ENCODE data around the gene KIAA1671. TPM values are rescaled to one million over a fixed set of nuclear protein-coding genes. Genes with fewer than 3 reads are reported as not detected.

Gene KIAA1671
- total RNA-seq, 1 experiment from 2014 or later: 18.6 TPM

DNA sequence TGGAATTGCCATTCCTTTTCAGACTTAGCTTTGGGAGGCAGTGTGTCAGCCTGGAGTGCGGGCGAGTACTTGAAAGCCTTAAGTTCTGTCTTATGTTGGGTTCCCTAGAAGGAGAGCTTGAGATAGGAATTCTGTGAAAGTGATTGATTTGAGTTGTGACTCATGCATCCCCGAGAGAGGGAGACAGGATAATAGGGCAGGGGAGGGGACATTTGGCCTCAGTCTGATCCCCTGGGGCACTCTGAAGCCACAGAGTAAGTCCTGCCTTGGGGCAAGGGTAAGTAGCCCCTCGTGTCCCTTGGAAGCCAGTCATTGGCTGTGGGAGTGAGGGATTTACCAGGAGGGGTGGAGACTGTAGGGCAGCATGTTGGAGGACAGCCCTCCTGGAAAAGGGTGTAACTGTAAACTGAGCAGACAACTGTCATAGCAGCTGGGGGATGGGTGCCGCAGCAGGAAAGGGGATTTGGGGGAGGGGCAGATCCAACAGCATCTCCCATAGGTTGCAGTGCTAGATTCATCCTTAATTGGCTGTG is 44.0 kb downstream of the KIAA1671 start:
- no peak overlapping the region for H2AFZ ChIP-seq (ENCODE audit: low read length)

DNA sequence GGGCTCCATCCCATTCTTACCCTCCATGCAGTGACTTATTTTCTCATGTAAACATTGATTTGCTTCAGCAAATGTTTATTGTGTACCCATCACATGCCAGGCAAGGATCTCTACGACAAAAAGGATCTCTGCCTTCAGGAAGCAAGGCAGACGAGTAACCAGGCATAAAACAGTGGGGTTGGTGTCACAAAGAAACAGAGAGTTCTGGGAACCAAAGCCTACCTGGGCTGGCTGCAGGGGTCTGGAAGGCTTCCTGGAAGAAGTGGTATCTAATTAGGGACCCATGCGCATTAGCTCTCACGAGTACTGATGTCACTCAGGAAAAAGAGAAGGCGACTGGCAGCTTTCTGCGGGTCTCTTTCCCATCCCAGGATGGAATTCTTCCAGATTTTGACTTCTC is 44.5 kb downstream of the KIAA1671 start:
- no peak overlapping the region for H2AFZ ChIP-seq (ENCODE audit: low read length)
- H3K9ac ChIP-seq (ENCODE audit: low read length): peak overlapping the region; percentile 4; the same call in 1 of the 2 replicates
- POLR2A ChIA-PET (ENCODE audit: unreplicated experiment): interaction anchor here (0.7 kb wide), 1 partner anchor 11 kb away, joined by 4 read pairs; no protein-coding TSS in a partner anchor
- no TSS peak for BruUV-seq (replicated peaks)
- no peaks in the 10 kb centered on the region for H3K27me3 ChIP-seq (ENCODE audit: low read length)
- DNase-seq (no peak), ATAC-seq (no peak)
- no peaks in the 10 kb centered on the region for H3K9me2 ChIP-seq (replicated peaks; ENCODE audit: low read length)
- no peak overlapping the region for H3K4me3 ChIP-seq (ENCODE audit: low read length)
- peaks cover 54% of the 10 kb centered on the region for H3K79me2 ChIP-seq (ENCODE audit: low read length)
- no peaks in the 10 kb centered on the region for H3F3A ChIP-seq (ENCODE audit: low read length, unreplicated experiment)
- intact Hi-C loops (cut with micrococcal nuclease): no loop called here
- no peaks in the 10 kb centered on the region for H3K9me3 ChIP-seq (ENCODE audit: low read length)
- H3K27ac ChIP-seq (ENCODE audit: low read length): peak overlapping the region; percentile 74
- peak overlapping the region; percentile 55 for H3K4me2 ChIP-seq (ENCODE audit: low read length)
- CTCF ChIA-PET: no interaction called here
- H3K36me3 ChIP-seq (ENCODE audit: low read depth, low read length): no peaks in the 10 kb centered on the region
- no peaks in the 10 kb centered on the region for H4K20me1 ChIP-seq (ENCODE audit: low read length)
- peaks cover 53% of the 10 kb centered on the region for H3K4me1 ChIP-seq (ENCODE audit: insufficient read depth, low read length)
- TF ChIP-seq EZH2 (IDR thresholded peaks at IDR 0.05; ENCODE audit: low read length, unreplicated experiment): no peak
- TF ChIP-seq, protein P1, sequence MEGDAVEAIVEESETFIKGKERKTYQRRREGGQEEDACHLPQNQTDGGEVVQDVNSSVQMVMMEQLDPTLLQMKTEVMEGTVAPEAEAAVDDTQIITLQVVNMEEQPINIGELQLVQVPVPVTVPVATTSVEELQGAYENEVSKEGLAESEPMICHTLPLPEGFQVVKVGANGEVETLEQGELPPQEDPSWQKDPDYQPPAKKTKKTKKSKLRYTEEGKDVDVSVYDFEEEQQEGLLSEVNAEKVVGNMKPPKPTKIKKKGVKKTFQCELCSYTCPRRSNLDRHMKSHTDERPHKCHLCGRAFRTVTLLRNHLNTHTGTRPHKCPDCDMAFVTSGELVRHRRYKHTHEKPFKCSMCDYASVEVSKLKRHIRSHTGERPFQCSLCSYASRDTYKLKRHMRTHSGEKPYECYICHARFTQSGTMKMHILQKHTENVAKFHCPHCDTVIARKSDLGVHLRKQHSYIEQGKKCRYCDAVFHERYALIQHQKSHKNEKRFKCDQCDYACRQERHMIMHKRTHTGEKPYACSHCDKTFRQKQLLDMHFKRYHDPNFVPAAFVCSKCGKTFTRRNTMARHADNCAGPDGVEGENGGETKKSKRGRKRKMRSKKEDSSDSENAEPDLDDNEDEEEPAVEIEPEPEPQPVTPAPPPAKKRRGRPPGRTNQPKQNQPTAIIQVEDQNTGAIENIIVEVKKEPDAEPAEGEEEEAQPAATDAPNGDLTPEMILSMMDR (conservative IDR thresholded peaks at IDR 0.05; ENCODE audit: low read depth, low read length): no peak
- TF ChIP-seq EZH2phosphoT487 (IDR thresholded peaks at IDR 0.05; ENCODE audit: borderline replicate concordance, low read length): no peak

More for the DNA sequence above, 44.0 kb downstream of the KIAA1671 start:
- H3K9ac ChIP-seq (ENCODE audit: low read length): peak overlapping the region; percentile 4; the same call in 1 of the 2 replicates
- no peaks in the 10 kb centered on the region for H3K36me3 ChIP-seq (ENCODE audit: low read depth, low read length)
- peak; percentile 30 for ATAC-seq
- no peaks in the 10 kb centered on the region for H4K20me1 ChIP-seq (ENCODE audit: low read length)
- TF ChIP-seq EZH2 (IDR thresholded peaks at IDR 0.05; ENCODE audit: low read length, unreplicated experiment): no peak
- no peak for TF ChIP-seq EZH2phosphoT487 (IDR thresholded peaks at IDR 0.05; ENCODE audit: borderline replicate concordance, low read length)
- TF ChIP-seq, protein P1 (conservative IDR thresholded peaks at IDR 0.05; ENCODE audit: low read depth, low read length): no peak
- ChIA-PET POLR2A (ENCODE audit: unreplicated experiment) (interaction anchor here (0.7 kb wide), 1 partner anchor 11 kb away, joined by 4 read pairs; no protein-coding TSS in a partner anchor), CTCF (no interaction called here)
- H3K27me3 ChIP-seq (ENCODE audit: low read length): no peaks in the 10 kb centered on the region
- intact Hi-C loops (cut with micrococcal nuclease): no loop called here
- no peak overlapping the region for H3K4me3 ChIP-seq (ENCODE audit: low read length)
- peaks cover 55% of the 10 kb centered on the region for H3K4me1 ChIP-seq (ENCODE audit: insufficient read depth, low read length)
- no TSS peak for BruUV-seq (replicated peaks)
- no peaks in the 10 kb centered on the region for H3K9me3 ChIP-seq (ENCODE audit: low read length)
- H3K9me2 ChIP-seq (replicated peaks; ENCODE audit: low read length): no peaks in the 10 kb centered on the region
- H3K4me2 ChIP-seq (ENCODE audit: low read length): peak overlapping the region; percentile 55
- peak; percentile 75 for DNase-seq
- H3F3A ChIP-seq (ENCODE audit: low read length, unreplicated experiment): no peaks in the 10 kb centered on the region
- peaks cover 52% of the 10 kb centered on the region for H3K79me2 ChIP-seq (ENCODE audit: low read length)
- H3K27ac ChIP-seq (ENCODE audit: low read length): peak overlapping the region; percentile 74

DNA sequence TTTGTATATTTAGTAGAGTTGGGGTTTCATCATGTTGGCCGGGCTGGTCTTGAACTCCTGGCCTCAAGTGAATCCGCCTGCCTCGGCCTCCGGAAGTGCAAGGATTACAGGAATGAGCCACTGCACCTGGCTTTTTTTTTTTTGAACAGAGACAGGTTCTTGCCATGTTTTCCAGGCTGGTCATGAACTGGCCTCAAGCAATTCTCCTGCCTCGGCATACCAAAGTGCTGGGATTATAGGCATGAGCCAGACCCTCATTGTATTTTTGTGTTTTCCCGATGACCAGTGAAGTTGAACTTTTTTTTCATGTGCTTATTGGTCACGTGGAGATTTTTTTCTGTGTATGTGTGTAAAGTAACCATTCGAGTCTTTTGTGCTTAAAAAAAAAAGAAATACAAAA is 48.2 kb downstream of the KIAA1671 start:
- Histone ChIP-seq H3K36me3 (ENCODE audit: low read depth, low read length) (no peaks in the 10 kb centered on the region), H3K4me2 (ENCODE audit: low read length) (no peak overlapping the region), H3K27me3 (ENCODE audit: low read length) (no peaks in the 10 kb centered on the region), H3K79me2 (ENCODE audit: low read length) (peaks cover 37% of the 10 kb centered on the region), H4K20me1 (ENCODE audit: low read length) (no peaks in the 10 kb centered on the region), H3K4me1 (ENCODE audit: insufficient read depth, low read length) (peaks cover 26% of the 10 kb centered on the region), H3K4me3 (ENCODE audit: low read length) (no peak overlapping the region), H2AFZ (ENCODE audit: low read length) (no peak overlapping the region), H3F3A (ENCODE audit: low read length, unreplicated experiment) (no peaks in the 10 kb centered on the region), H3K9ac (ENCODE audit: low read length) (no peak overlapping the region), H3K9me2 (replicated peaks; ENCODE audit: low read length) (no peaks in the 10 kb centered on the region), H3K27ac (ENCODE audit: low read length) (no peak overlapping the region), H3K9me3 (ENCODE audit: low read length) (no peaks in the 10 kb centered on the region)
- ATAC-seq: no peak
- CTCF ChIA-PET: no interaction called here
- no peak for TF ChIP-seq EZH2 (IDR thresholded peaks at IDR 0.05; ENCODE audit: low read length, unreplicated experiment)
- no peak for TF ChIP-seq EZH2phosphoT487 (IDR thresholded peaks at IDR 0.05; ENCODE audit: borderline replicate concordance, low read length)
- TF ChIP-seq, protein P1 (conservative IDR thresholded peaks at IDR 0.05; ENCODE audit: low read depth, low read length): no peak
- no peak for DNase-seq
- BruUV-seq (replicated peaks): no TSS peak
- POLR2A ChIA-PET (ENCODE audit: unreplicated experiment): no interaction called here
- intact Hi-C loops (cut with micrococcal nuclease): no loop called here
